Endometrium (tissue), 2 donors: ENCODE measurements around the gene CCL18.
"Not testable (repeated sequence)": the region's sequence is repeated elsewhere in the genome, so short reads cannot be mapped to it uniquely, and the experiment has no call there.

Experiments
- FAIRE-seq: peaks from 2 replicates; lab custom pipeline; 2012; peaks lifted over from hg19 to GRCh38; lab: Jason Lieb, UNC
- donor health status: control.
- donor health status: control.

Gene CCL18

GRCh38 chr17:36072431-36073121 is 8.5 kb downstream of the CCL18 start:
- FAIRE-seq = no peak

GRCh38 chr17:36074365-36074764 is 10.3 kb downstream of the CCL18 start:
- no peak for FAIRE-seq

GRCh38 chr17:36081681-36082471 is 17.8 kb downstream of the CCL18 start:
- FAIRE-seq = not testable (repeated sequence)

GRCh38 chr17:36082482-36083120 is 18.5 kb downstream of the CCL18 start:
- FAIRE-seq = not testable (repeated sequence)

GRCh38 chr17:36083691-36084090 is 19.6 kb downstream of the CCL18 start:
- not testable (repeated sequence) for FAIRE-seq

- FAIRE-seq = no peak
These were observed 21.7 kb downstream of the CCL18 start for GRCh38 chr17:36085765-36086164.

GRCh38 chr17:36086791-36087190 is 22.7 kb downstream of the CCL18 start:
- no peak for FAIRE-seq

GRCh38 chr17:36087471-36087870 is 23.4 kb downstream of the CCL18 start:
- FAIRE-seq = not testable (repeated sequence)

- not testable (repeated sequence) for FAIRE-seq
These were observed 24.0 kb downstream of the CCL18 start for GRCh38 chr17:36087897-36088572.

- no peak for FAIRE-seq
These were observed 24.7 kb downstream of the CCL18 start for GRCh38 chr17:36088670-36089338.

- no peak for FAIRE-seq
These were observed 25.3 kb downstream of the CCL18 start for GRCh38 chr17:36089339-36089865.

GRCh38 chr17:36089888-36090836 is 26.1 kb downstream of the CCL18 start, which contains the start of gene CCL3:
Gene CCL3, minus strand, starts transcription at chr17:36090143. Its CDS starts 85 bp downstream, at chr17:36090058.
- FAIRE-seq = no peak

- FAIRE-seq = no peak
These were observed 28.2 kb downstream of the CCL18 start for GRCh38 chr17:36092230-36092629.

GRCh38 chr17:36092715-36093114 is 28.6 kb downstream of the CCL18 start:
- FAIRE-seq = not testable (repeated sequence)

GRCh38 chr17:36094232-36094631 is 30.2 kb downstream of the CCL18 start:
- FAIRE-seq = no peak

GRCh38 chr17:36094746-36095145 is 30.7 kb downstream of the CCL18 start:
- no peak for FAIRE-seq

GRCh38 chr17:36095992-36096391 is 31.9 kb downstream of the CCL18 start:
- FAIRE-seq = no peak

- FAIRE-seq = not testable (repeated sequence)
These were observed 34.9 kb downstream of the CCL18 start for GRCh38 chr17:36099004-36099403.

GRCh38 chr17:36103401-36103975 is 39.4 kb downstream of the CCL18 start, which contains the start of gene CCL4:
Gene CCL4, plus strand, starts transcription at chr17:36103827. Its CDS starts 79 bp downstream, at chr17:36103906.
- not testable (repeated sequence) for FAIRE-seq

GRCh38 chr17:36104246-36104645 is 40.2 kb downstream of the CCL18 start:
- not testable (repeated sequence) for FAIRE-seq
